Measurements from ENCODE around the gene SAP130.
A peak's percentile ranks its signal among the peaks of the same experiment; 100 is the strongest.

SAP130 gene

DNA sequence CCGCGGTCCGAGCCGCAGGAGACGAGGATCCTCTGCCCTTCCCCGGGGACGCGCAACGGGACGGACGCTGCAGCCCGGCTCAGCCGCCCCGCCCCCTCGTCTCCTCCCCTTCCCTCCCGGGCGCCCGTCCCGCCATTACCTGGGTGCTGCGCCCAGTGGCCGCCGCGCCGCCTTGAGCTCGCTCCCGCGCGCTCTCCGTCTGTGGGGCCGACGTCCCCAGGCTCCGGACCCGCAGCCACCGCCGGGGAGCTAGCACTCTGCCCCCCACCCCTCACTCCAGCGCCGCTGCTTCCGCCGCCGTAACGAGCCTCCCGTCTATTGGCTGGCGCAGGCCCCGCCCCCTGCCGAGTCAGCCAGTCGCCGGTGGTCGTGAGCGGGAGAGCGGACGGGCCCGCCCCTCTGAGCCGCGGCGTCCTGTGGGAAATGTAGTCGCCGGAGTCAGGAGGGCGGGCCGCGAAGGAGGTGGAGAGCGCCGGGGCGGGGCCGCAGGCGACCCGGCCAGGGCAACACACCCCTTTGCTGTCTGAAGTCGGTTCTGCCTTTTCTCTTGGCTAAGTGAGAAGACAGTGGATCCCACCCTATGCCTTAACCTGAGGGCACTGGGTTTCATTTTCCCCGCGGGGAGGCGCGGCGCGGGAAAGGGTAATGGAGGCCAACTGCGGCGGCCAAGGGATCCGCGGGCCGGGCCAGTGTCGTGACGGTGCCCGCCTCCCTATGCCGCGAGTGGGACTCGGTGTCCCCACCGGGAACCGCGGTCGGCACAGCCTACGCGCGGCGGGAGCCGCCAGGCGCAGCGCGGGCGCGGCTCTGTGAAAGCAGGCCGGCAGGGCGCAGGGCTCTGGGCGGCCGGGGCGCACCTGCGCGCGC is at the start of gene SAP130:
TSS of gene SAP130 (minus strand) at position 259 of the 867 bp plus-strand sequence. CDS start 1,767 bp downstream, outside the sequence.
- peak; percentile 96 to 97 for DNase-seq

DNA sequence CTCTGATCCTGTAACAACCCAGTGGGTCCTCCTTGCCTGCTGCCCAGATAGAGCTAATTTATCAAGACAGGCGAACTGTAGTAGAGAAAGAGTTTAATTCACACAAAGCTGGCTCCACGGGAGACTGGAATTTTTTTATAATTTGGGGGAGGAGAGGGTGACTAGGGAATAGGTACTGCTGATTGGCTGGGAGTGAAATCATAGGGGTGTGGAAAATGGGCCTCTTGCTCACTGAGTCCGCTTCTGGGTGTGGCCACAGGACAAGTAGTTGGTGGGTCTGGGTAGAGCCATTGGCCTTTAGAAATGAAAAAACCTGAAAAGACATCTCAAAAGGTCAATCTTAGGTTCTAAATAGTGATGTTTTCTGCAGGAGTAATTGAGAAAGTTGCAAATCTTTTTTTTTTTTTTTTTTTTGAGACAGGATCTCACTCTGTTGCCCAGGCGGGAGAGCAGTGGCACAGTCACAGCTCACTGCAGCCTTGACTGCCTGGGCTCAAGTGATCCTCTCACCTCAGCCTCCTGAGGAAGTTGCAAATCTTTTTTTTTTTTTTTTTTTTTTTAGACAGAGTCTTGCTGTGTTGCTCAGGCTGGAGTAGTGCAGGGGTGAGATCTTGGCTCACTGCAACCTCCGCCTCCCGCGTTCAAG is 48.7 kb upstream of the SAP130 start:
- DNase-seq, result no peak

DNA sequence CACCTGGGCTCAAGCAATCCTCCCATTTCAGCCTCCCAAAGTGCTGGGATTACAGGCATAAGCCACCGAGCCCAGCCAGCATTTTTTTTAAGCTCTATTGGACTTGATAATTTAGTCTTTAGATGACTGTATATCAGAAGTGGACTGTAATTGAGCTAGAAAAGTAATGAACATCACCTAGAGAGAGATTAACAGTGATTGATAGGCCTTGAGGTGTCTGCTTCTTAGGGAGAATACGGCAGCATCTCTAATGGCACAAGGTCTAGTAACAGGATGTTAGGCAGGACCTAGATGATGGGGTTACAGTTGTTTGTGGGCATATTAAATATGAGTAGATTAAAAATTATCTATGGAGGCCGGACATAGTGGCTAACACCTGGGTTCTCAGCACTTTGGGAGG is 45.4 kb upstream of the SAP130 start:
- no peak for DNase-seq

DNA sequence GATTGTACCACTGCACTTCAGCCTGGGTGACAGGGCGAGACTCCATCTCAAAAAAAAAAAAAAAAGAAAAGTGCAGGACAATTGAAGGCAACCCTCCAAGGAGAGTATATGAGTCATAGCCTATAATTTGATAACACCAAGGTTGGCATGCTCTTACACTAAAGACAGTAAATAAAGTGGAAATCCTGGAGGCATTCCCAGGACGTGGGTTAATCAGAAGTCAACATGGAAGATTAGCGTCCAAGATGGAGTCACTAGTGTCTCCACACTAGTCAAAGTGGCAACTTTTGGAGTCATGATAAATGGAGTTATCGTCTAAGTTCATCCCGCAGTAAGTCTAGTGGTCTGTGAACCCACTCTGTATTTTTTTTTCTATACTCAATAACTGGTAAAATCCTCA is 41.9 kb upstream of the SAP130 start:
- no peak for DNase-seq

DNA sequence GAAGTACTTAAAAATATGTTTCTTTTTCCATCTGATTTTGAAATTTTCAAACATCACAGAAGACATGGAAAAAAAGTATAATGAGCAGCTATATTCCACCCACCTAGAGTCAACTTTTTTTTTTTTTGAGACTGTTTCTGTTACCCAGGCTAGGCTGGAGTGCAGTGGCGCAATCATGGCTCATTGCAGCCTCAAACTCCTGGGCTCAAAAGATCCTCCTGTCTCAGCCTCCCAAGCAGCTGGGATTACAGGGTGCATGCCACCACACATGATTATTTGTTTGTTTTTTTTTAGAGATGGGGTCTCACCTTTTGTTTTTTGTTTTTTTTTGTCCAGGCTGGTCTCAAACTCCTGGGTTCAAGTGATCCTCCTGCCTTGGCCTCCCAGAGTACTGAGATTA is 36.5 kb upstream of the SAP130 start:
- DNase-seq, result no peak

DNA sequence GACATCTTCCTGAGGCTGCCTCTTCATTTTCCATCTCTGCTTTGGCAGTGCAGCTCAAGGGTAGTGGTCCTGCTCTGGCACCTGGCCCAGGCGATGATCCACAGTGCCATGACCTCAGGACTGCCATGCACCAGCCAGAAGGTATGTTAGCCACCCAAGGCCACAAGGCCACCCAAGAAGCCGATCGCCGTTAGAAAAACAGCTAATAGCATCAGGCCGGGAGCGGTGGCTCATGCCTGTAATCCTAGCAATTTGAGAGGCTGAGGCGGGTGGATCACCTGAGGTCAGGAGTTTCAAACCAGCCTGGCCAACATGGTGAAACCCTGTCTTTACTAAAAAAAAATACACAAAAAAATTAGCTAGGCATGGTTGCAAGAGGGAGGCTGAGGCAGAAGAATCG is 34.7 kb upstream of the SAP130 start:
- DNase-seq, result no peak

DNA sequence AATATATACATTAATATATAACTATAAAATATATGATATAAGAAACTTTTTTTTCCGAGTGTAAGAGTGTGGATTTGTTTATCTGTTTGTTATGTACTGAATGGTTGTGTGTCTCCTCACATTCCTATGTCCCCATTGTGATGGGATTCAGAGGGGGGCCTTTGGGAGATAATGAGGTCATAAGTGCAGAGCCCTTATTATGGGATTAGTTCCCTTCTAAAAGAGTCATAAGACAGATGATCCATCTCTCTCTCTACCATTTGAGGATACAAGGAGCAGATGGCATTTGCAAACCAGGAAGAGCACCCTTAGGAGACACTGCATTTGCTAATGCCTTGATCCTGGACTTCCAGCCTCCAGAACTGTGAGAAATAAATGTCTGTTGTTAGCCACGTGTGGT is 30.3 kb upstream of the SAP130 start:
- DNase-seq, result no peak

DNA sequence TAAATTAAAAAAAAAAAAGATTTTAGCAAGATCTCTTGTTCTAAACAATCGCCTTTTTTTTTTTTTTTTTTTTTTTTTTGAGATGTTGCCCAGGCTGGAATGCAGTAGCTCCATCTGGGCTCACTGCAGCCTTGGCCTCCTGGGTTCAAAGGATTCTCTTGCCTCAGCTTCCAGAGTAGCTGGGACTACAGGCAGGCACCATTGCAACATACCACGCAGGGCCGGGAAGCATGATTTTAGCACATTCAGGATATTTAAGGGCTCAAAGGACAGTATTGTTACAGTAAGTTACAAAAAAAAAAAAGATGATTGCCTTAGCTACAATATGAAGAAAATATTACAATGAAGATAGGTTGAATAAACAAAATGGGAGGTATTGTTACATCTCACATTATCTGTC is 29.5 kb upstream of the SAP130 start:
- no peak for DNase-seq

DNA sequence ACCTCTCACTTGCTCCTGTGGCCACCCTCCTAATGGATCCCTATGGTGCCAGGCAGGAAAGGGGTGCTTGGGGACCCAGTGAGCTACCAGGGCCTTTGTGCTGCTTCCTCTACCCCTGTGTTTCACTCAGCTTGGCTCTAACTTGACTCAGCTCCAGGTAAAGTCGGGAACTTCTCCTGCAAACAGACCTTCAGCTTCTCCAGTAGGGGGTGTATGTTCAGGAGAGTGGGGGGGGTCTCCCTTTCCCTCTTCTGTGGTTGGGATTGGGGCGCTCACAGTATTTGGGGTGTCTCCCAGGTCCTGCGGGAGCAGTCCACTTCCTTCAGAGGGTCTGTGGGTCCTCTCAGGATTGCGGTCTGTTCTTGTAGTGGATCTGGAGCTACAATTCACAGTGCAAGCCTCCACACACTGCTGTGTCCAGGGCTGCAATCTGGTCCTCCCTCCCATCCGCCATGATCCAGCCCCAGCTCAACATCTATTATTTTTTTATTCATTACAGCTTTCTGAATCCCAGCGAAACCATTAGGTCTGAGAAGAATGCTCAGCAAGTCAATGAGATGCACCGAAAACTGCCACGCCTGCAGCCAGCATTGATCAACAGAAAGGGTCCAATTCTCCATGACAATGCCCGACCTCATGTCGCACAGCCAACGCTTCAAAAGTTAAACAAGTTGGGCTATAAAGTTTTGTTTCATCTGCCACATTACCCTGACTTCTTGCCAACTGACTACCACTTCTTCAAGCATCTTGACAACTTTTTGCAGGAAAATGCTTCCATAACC is 26.4 kb upstream of the SAP130 start:
- no peak for DNase-seq

DNA sequence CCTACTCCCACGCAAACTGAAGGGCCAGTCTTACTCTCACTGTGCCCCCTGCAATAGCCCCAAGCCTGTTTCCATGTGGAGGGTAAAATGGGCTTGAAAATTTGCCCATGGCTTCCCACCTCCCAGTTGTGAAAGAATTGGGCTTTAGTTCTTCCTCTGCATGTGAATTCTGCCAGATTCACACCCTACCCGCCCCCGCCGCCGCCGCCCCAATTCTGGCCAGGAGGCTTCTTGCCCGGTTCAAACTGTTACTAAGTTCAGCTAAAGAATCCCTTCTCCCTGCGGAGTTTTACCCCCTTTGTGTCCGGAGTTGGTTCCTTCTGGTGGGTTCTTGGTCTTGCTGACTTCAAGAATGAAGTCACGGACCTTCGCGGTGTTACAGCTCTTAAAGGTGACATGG is 25.5 kb upstream of the SAP130 start:
- no peak for DNase-seq

DNA sequence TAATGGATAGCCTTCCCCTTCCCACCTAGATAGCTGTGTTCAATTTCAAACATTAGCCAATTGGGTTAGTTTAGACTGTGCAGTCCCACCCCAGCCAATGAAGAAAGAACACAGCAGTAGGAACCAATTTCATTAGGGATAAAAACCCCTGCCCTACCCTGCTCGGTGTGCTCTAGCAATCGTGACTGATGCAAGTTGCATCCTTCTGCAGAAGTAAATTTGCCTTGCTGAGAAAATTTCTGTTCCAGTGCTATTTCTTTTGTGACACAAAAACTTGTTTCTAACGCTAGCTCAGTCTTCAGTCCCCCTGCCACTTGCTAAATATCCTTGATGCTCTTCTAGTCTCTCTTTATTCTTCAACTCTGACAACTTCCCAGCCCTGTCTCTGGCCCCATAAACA is 15.2 kb upstream of the SAP130 start:
- no peak for DNase-seq

DNA sequence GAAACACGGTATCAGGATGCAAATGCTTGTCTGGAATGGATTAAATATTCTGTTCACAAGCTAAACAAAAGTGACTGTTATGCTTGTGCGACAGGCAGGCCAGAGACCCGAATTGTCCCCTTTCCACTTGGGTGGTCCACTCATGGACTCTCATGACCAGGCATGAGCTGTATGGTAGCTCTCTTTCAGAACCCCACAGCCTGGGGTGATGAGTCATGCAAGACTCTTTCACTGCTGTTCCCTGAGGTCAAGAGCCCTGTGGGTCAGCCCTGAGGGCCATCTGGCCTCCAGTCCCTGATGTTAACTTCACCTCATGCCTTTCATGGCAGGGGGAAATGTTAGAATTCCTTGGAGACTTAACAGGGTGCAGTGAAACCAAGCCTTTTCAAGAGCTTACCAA is 13.7 kb upstream of the SAP130 start:
- no peak for DNase-seq

DNA sequence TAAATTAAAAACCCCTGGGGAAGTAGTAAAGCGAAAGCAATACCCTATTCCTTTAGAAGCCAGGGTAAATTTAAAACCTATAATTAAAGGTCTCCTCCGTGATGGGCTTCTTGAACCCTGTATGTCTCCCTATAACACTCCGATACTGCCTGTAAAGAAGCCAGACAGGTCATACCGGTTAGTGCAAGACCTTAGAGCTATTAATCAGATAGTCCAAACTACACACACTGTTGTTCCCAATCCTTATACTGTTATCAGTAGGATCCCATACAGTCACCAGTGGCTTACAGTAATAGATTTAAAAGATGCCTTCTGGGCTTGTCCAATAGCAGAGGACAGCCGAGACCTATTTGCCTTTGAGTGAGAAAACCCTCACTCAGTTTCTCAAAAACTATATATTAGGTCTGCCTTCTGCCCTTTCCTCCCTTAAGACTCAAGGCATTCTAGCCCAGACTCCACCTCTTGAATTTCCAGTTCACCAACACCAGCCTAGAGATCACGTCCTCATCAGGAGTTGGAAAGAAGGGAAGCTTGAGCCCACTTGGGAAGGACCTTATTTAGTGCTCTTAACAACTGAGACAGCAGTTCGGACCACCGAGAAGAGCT is 12.4 kb upstream of the SAP130 start:
- DNase-seq, result no peak

DNA sequence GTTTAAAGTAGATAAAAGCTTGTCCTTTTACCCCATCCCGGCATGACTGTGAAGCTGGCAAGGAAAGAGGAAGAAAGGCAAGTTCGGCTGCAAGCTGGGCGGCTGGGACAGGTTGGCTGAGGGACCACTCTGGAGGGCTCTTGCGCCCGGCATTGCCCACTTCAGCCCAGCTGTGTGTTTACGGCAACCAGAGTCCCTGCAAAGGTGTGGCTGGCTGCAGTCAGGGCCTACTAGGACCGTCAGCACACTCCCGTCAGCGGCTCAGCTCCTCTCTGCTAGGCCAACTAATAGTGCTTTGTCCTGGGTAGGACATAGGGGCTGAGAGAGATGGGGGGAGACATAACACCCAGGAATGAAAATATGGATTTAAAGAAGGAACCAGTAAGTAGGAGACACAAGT is 11.7 kb upstream of the SAP130 start:
- DNase-seq, result no peak

DNA sequence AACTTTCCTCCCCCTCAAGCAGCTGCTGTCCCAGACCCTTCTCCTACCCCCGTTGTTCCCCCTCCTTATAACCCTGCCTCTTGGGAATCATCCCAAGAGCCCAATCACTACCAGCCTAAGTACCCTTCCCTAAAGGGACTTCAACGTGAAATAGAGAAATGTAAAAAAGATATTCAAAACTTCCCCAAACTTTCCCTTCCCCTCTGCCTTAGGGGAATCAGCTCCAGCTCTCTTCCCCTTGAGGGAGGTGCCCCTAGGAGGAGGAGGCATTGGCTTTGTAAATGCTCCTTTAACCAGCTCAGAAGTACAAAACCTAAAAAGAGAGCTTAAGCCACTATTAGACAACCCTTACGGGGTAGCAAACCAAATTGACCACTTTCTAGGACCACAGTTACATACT is 10.6 kb upstream of the SAP130 start:
- DNase-seq, result no peak

DNA sequence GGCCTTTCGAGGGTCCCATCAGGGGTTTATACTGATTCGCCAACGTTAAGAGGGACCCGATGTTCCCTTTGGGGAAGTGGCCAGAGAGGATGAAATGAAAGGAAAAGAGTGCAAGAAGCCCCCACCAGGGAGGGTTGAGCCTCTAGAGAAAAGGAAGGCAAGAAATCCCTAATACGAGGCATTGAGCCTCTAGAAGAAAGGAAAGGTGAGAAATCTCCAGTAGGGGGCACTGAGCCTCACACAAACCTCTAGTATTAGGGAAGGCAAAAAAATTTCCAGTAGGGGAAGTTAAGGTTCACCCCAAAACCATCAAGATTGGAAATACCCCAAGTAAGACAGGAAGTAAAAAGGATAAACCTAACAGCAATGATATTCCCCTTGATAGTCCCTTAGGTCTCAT is 9.8 kb upstream of the SAP130 start:
- DNase-seq, result no peak

DNA sequence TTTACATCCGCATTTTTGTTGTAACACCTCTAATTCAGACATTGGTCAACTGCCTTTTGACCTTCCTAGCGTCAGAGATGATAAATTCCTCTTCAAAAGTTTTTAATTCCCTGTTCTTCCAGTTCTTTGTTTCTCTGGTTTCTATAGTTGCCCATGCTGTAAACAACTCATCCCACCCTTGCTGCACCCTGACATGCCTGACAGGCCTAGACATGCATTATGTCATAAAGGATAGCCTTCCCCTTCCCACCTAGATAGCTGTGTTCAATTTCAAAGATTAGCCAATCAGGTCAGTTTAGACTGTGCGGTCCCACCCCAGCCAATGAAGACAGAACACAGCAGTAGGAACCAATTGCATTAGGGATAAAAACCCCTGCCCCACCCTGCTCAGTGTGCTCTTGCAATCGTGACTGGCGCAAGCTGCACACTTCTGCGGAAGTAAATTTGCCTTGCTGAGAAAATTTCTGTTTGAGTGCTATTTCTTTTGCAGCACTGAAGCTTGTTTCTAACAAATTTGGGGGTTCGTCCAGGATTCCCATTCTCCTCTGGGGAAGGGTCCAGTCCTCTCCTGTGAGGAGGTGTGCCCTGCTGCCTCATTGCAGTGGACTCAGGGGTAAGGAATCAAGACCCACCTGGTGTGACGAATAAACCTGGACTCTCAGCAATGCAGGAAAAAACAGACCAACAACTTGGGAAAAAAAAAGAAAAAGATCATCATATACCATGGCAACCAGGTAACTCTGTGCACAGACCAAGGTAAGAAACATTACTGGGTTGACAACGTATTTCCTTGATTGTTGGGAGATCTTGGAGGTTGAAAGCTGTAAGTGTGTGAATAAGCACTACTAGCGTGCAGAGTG is 9.1 kb upstream of the SAP130 start:
- no peak for DNase-seq

DNA sequence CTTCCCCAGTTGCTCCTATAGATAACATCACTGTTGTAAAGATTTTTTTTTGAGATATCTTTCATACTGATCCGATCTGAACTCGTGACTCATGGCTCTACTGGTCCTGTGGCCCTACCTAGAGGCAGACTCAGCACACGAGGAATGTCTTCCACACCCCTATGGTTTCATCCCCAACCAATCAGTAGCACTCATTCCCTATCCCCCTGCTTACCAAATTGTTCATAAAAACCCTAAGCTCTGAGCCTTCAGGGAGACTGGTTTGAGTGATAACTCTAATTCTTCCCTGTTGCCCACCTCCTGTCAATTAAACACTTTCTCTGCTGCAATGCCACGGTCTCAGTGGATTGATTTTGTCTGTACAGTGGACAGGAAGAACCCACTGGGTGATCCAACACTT is 4.2 kb upstream of the SAP130 start:
- DNase-seq, result no peak

DNA sequence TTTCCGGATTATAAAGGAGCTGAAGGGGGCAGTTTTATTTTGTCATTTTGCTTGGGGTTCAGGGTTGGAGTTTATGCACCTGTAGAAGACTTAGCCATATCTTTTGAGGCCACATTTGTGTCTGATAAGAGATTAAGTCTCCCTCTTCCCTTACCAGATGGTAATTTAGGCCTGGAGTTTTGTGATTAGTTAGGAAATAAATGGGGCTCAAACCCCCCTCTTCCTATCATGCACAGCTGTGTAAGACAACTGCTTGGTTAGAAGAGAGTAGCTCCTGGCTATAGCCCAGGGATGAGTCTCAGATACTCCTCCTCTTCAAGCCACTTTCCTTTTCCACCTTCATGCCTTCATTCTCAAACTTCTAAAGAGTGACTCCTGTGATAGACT is 802 bp upstream of the SAP130 start:
- no peak for DNase-seq

DNA sequence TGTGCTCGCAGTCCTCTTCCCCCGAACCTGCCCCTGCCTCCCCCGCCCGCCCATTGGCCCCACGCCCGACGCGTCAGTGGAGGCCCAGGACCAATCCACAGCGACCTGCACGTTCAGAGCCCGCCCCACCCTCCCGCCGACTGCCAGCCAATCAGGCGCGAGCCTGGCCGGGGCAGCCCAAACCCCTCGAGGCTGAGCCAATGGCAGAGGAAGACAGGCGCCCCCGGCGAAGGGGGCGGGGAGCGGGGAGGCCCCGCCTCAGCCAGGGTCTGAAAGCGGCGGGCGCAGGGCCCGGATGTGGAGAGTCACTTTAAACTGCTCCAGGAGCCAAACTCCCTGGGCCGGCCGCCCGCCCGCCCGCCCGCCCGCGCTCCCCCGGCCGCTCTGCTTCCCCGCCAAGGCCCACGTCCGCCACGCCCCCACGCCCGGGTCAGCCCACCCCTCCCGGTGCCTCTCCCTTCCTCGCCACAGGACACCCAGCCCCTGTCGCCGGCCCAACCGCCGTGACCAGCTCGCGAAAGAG is 520 bp downstream of the SAP130 start:
- DNase-seq, result peak; percentile 91 to 95

DNA sequence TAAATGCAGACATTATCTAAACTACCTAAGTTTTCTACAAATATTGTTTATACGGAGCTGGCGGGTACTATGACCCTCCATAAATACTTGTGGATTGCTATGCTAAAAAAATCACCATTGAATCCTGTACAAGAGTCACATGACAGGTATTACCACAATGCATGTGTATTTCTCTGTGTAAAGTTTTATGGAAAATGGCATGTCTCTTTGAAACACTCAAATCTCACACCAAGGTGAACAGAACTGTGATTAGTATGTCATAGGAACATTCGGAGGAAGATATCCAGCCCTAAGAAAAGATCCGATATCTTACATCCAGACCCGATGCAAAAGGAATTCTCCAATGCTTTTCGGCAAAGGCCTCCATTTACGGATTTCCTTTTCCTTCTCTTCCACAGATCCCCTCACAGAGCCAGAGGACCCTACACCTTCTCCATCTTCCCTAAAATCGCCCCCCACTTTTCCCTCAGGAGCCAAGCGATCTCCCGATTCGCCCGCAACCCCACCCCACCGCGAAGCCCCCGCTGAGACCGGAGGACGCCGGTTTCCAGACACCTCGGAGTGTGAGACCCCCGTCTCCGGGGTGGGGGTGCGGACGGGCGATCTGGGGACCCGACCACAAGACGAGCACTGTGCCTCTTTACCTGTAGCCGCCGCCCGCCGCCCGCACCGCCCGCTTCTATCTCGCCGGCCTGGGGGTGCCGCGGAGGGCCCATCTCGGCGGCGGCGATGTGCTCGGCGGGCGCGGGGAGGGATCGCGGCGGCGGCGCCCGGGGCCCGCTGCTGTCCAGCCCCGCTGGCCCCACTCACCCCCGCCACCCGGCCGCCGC is 1.2 kb downstream of the SAP130 start:
- DNase-seq, result no peak

Data from bone marrow (tissue), 2 donors.